Measurements from ENCODE around the gene ATP1A3.

Gene ATP1A3

GRCh38 chr19:41981724-41982123 lies 12.3 kb downstream of the ATP1A3 start:
- DNase-seq, result no peak

- DNase-seq, result no peak
Measured at GRCh38 chr19:41978470-41978869, 15.6 kb downstream of the ATP1A3 start.

- DNase-seq, result no peak
Measured at GRCh38 chr19:41977916-41978315, 16.1 kb downstream of the ATP1A3 start.

GRCh38 chr19:41974652-41975051 lies 19.4 kb downstream of the ATP1A3 start:
- no peak for DNase-seq

GRCh38 chr19:41971363-41971762 lies 22.7 kb downstream of the ATP1A3 start:
- no peak for DNase-seq

- DNase-seq, result no peak
Measured at GRCh38 chr19:41969772-41970458, 24.1 kb downstream of the ATP1A3 start.

- DNase-seq, result no peak
Measured at GRCh38 chr19:41968751-41969595, 25.1 kb downstream of the ATP1A3 start.

- DNase-seq, result no peak
Measured at GRCh38 chr19:41967054-41967783, 26.8 kb downstream of the ATP1A3 start.

GRCh38 chr19:41965106-41965505 lies 28.9 kb downstream of the ATP1A3 start:
- no peak for DNase-seq

GRCh38 chr19:41960973-41961372 lies 33.1 kb downstream of the ATP1A3 start:
- DNase-seq, result no peak

- DNase-seq, result peak; percentile 87
Measured at GRCh38 chr19:41959056-41960053, 34.7 kb downstream of the ATP1A3 start, which contains the start of gene RABAC1. RABAC1 (minus strand) TSS chr19:41959321; CDS start chr19:41959292, 29 bp downstream.

GRCh38 chr19:41958367-41959055 lies 35.5 kb downstream of the ATP1A3 start:
- DNase-seq, result peak; percentile 30

- DNase-seq, result peak; percentile 74
Measured at GRCh38 chr19:41957838-41958366, 36.1 kb downstream of the ATP1A3 start.

- no peak for DNase-seq
Measured at GRCh38 chr19:41957161-41957837, 36.7 kb downstream of the ATP1A3 start.

GRCh38 chr19:41956621-41957020 lies 37.4 kb downstream of the ATP1A3 start:
- no peak for DNase-seq

- DNase-seq, result no peak
Measured at GRCh38 chr19:41955521-41955920, 38.5 kb downstream of the ATP1A3 start.

- peak; percentile 47 for DNase-seq
Measured at GRCh38 chr19:41951686-41952172, 42.3 kb downstream of the ATP1A3 start.

- DNase-seq, result no peak
Measured at GRCh38 chr19:41947091-41947490, 46.9 kb downstream of the ATP1A3 start.

- no peak for DNase-seq
Measured at GRCh38 chr19:41945135-41945766, 48.8 kb downstream of the ATP1A3 start.

GRCh38 chr19:41944336-41944735 lies 49.7 kb downstream of the ATP1A3 start:
- DNase-seq, result no peak
